ENCODE data around the gene LRRC27. TPM values are rescaled to one million over a fixed set of nuclear protein-coding genes. Genes with fewer than 3 reads are reported as not detected.
"Not testable (repeated sequence)": the region's sequence is repeated elsewhere in the genome, so short reads cannot be mapped to it uniquely, and the experiment has no call there.

The LRRC27 gene
- total and polyA plus RNA-seq, 2 donors (not counting 1 experiment from before 2014, with no cell fraction given), result 4.1 to 11.7 TPM

- Histone ChIP-seq H3K9ac (ENCODE audit: insufficient read depth, low read length) (no peak overlapping the region), H3K4me2 (ENCODE audit: extremely low read depth, insufficient read depth, low read length) (no peak overlapping the region), H3K9me3 (ENCODE audit: control insufficient read depth, insufficient read depth, low read depth, low read length) (no peaks in the 10 kb centered on the region), H3K79me2 (ENCODE audit: control insufficient read depth, insufficient read depth, low read length) (no peaks in the 10 kb centered on the region), H3K4me3 (replicated peaks in 1 of 4; ENCODE audit: control extremely low read depth in 1 of 4, insufficient read depth in 1 of 4, low read depth in 3 of 4, low read length in 4 of 4) (no peak overlapping the region), H2AFZ (ENCODE audit: low read length) (no peak overlapping the region), H3K27ac (ENCODE audit: insufficient read depth, low read length) (no peak overlapping the region), H3K36me3 (ENCODE audit: control insufficient read depth, insufficient read depth, low read length) (no peaks in the 10 kb centered on the region), H3K27me3 (ENCODE audit: control insufficient read depth, insufficient read depth, low read length) (no peaks in the 10 kb centered on the region), H3K4me1 (ENCODE audit: control insufficient read depth, extremely low read depth, insufficient read depth, low read length) (peaks cover 14% of the 10 kb centered on the region), H4K20me1 (ENCODE audit: control insufficient read depth, extremely low read depth, insufficient read depth, low read length) (no peaks in the 10 kb centered on the region)
- TF ChIP-seq EZH2 (IDR thresholded peaks at IDR 0.05; ENCODE audit: low read length, missing control alignments), result no peak
- no peak for TF ChIP-seq CTCF (conservative IDR thresholded peaks at IDR 0.05 in 1 of 2, IDR thresholded peaks at IDR 0.05 in 1 of 2; ENCODE audit: low read depth in 1 of 2, low read length in 2 of 2)
- no peak for DNase-seq (ENCODE audit: low read depth in 2 of 2)
These were observed 15.9 kb upstream of the LRRC27 start for GRCh38 chr10:132316133-132316532.

- DNase-seq (ENCODE audit: low read depth in 2 of 2); H3K27me3 ChIP-seq (ENCODE audit: control insufficient read depth, insufficient read depth, low read length); H4K20me1 ChIP-seq (ENCODE audit: control insufficient read depth, extremely low read depth, insufficient read depth, low read length); H3K9me3 ChIP-seq (ENCODE audit: control insufficient read depth, insufficient read depth, low read depth, low read length); H3K4me2 ChIP-seq (ENCODE audit: extremely low read depth, insufficient read depth, low read length); H2AFZ ChIP-seq (ENCODE audit: low read length); H3K4me3 ChIP-seq (replicated peaks in 1 of 4; ENCODE audit: control extremely low read depth in 1 of 4, insufficient read depth in 1 of 4, low read depth in 3 of 4, low read length in 4 of 4); H3K9ac ChIP-seq (ENCODE audit: insufficient read depth, low read length); H3K79me2 ChIP-seq (ENCODE audit: control insufficient read depth, insufficient read depth, low read length); H3K27ac ChIP-seq (ENCODE audit: insufficient read depth, low read length); H3K36me3 ChIP-seq (ENCODE audit: control insufficient read depth, insufficient read depth, low read length): not testable (repeated sequence)
- peaks cover 14% of the 10 kb centered on the region for H3K4me1 ChIP-seq (ENCODE audit: control insufficient read depth, extremely low read depth, insufficient read depth, low read length)
These were observed 14.5 kb upstream of the LRRC27 start for GRCh38 chr10:132317477-132317876.

- no peaks in the 10 kb centered on the region for H3K79me2 ChIP-seq (ENCODE audit: control insufficient read depth, insufficient read depth, low read length)
- H2AFZ ChIP-seq (ENCODE audit: low read length), result no peak overlapping the region
- peaks cover 4% of the 10 kb centered on the region for H3K36me3 ChIP-seq (ENCODE audit: control insufficient read depth, insufficient read depth, low read length)
- H3K27me3 ChIP-seq (ENCODE audit: control insufficient read depth, insufficient read depth, low read length), result no peaks in the 10 kb centered on the region
- H3K4me1 ChIP-seq (ENCODE audit: control insufficient read depth, extremely low read depth, insufficient read depth, low read length), result peaks cover 16% of the 10 kb centered on the region
- peak overlapping the region; percentile 19 for H3K4me2 ChIP-seq (ENCODE audit: extremely low read depth, insufficient read depth, low read length)
- DNase-seq (ENCODE audit: low read depth in 2 of 2), result peak; percentile 88 to 90
- peak overlapping the region; percentile 78 for H3K27ac ChIP-seq (ENCODE audit: insufficient read depth, low read length)
- H3K9ac ChIP-seq (ENCODE audit: insufficient read depth, low read length), result peak overlapping the region; percentile 21
- TF ChIP-seq EZH2 (IDR thresholded peaks at IDR 0.05; ENCODE audit: low read length, missing control alignments) (no peak), CTCF (conservative IDR thresholded peaks at IDR 0.05 in 1 of 2, IDR thresholded peaks at IDR 0.05 in 1 of 2; ENCODE audit: low read depth in 1 of 2, low read length in 2 of 2) (no peak)
- no peaks in the 10 kb centered on the region for H3K9me3 ChIP-seq (ENCODE audit: control insufficient read depth, insufficient read depth, low read depth, low read length)
- no peak overlapping the region for H3K4me3 ChIP-seq (replicated peaks in 1 of 4; ENCODE audit: control extremely low read depth in 1 of 4, insufficient read depth in 1 of 4, low read depth in 3 of 4, low read length in 4 of 4)
- H4K20me1 ChIP-seq (ENCODE audit: control insufficient read depth, extremely low read depth, insufficient read depth, low read length), result no peaks in the 10 kb centered on the region
These were observed 11.9 kb upstream of the LRRC27 start for GRCh38 chr10:132319853-132320653.
